Frontal cortex (tissue), 4 donors: Measurements from ENCODE around the gene SLC39A7. TPM values are rescaled to one million over a fixed set of nuclear protein-coding genes. Genes with fewer than 3 reads are reported as not detected.
A peak's percentile ranks its signal among the peaks of the same experiment; 100 is the strongest.

Experiments
- DNase-seq, 2 donors: peaks; one replicate each; pipeline ENCODE4 v3.0.0; 2012; ENCODE audit warnings: low spot score in 2 of 2
- FAIRE-seq: peaks from 2 replicates; lab custom pipeline; 2012; peaks lifted over from hg19 to GRCh38; lab: Jason Lieb, UNC
- total RNA-seq: library from RNA; depleted of rRNA; stranded (reverse); fragments of >200 nt; gene quantifications from one replicate; pipeline ENCODE4 v1.2.3, GENCODE V29; 2014
- donor health status: control.
- donor health status: control.
- donor health status: control.

Gene SLC39A7, protein sequence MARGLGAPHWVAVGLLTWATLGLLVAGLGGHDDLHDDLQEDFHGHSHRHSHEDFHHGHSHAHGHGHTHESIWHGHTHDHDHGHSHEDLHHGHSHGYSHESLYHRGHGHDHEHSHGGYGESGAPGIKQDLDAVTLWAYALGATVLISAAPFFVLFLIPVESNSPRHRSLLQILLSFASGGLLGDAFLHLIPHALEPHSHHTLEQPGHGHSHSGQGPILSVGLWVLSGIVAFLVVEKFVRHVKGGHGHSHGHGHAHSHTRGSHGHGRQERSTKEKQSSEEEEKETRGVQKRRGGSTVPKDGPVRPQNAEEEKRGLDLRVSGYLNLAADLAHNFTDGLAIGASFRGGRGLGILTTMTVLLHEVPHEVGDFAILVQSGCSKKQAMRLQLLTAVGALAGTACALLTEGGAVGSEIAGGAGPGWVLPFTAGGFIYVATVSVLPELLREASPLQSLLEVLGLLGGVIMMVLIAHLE
- 36.3 TPM for total RNA-seq

DNA sequence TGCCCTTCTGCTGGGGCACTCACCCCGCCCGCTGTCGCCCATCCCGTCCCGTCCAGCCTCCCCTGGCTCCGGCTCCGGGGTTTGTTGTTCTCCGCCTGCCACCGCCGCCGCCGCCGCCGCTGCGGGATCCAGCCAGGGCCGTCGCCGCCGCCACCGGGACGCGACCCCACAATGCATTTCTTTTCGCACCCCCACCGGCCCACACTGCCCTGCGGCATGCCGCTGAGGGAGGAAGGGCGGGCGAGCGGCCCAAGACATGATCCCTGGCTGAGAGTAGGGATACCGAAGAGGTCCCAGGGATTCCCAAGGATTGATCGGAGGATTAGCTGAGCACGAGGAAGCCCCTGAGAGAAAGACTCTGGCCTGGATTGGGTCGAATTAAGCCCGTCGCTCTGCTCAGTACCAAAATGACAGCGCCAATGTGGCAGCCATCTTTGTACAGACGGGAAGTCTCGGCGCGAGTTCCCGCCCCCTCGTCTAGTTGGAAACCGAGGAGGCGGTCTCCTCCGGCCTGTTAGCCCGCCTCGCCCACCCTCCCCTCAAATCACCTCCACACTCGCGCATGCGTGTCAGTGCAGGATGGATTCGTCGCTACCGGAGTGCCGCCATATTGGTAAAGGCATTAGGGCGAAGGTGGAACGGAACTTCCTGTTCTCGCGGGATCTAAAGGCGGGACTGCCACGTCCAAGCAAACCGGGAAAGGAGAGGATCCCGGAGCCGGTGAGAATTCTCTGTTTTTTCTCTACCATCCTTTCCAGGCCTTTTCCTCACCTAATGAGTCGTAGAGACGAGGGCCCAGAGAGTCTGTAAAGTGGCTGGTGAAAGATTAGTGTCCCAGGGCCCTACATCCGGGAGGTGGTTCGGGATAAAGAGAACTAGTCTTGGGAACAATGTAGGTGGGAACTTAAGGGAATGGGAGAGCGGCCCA lies at the start of gene SLC39A7, which contains the start of gene RXRB:
SLC39A7 (plus strand) TSS at position 649 of the 928 bp plus-strand sequence. CDS start 379 bp downstream, outside the sequence.
RXRB (minus strand) TSS at position 447 of the 928 bp plus-strand sequence; CDS start at position 258, 189 bp downstream.
- FAIRE-seq, result no peak

DNA sequence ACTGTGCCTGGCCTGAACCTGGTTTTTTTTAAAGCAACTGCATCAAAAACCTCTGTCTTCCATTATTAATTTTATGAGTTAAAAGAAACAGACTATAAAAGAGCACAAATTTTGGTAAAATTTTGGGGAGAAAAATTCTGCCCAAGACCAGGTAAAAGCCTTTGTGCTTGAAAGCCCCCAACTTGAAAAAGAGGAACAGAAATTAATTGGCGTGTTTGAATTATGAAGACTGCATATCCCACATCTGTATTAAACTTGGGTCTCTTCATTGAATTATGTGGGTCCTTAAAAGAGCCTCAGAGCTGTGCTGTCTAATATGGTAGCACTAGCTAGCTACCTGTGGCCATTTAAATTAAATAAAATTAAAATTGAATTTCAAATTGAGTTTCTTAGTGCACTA lies 49.6 kb upstream of the SLC39A7 start:
- no peak for DNase-seq
- FAIRE-seq, result no peak

More for the DNA sequence above, at the start of gene SLC39A7, which contains the start of gene RXRB:
- DNase-seq, result peak; percentile 94 to 95

DNA sequence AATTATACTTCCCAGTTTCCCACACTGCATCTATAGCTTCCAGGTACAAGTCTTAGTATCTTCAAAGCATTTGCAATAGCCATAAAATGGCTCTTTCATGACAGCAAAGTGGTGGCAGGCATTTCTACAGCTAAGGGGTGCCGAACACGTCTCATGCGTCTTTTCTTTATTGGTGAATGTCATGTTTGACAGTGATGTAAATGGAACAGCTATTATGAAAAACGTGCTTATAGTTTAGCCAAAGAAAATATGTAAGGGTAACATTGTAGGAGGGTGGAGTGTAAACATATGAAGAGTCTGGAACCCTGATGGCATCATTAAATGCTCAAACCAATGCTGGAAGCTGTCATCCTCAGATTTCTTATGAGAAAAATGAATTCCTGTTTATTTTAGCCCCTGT lies 46.3 kb upstream of the SLC39A7 start:
- no peak for DNase-seq
- FAIRE-seq, result no peak

- DNase-seq (no peak), FAIRE-seq (no peak)
These were observed 44.1 kb upstream of the SLC39A7 start for GRCh38 chr6:33156561-33156960.

DNA sequence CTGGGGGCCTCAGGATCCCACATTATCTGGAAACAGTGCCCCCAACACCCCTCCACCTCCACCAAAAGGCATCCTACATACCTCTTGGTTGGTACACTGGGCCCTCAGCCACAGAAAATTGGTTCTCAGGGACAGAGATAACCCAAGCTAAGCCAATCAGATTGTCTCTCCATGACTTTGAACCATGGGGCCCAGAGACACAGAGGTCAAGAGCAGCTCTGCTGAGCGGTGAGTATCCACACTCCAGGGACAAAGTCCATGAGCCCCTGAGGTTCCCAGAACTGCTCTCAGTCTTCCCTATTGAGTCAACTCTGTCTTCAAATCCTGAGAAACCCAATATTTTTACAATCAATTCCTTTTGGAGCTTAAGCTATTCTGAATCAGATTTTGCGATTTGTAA lies 43.7 kb upstream of the SLC39A7 start:
- DNase-seq (no peak), FAIRE-seq (no peak)

GRCh38 chr6:33160096-33160495 lies 40.6 kb upstream of the SLC39A7 start:
- no peak for DNase-seq
- FAIRE-seq, result no peak

GRCh38 chr6:33160728-33161344 lies 39.8 kb upstream of the SLC39A7 start:
- FAIRE-seq (no peak), DNase-seq (peak; percentile 35 to 54)

GRCh38 chr6:33161354-33162331 lies 39.0 kb upstream of the SLC39A7 start:
- FAIRE-seq, result no peak
- DNase-seq, result peak; percentile 79 to 93

DNA sequence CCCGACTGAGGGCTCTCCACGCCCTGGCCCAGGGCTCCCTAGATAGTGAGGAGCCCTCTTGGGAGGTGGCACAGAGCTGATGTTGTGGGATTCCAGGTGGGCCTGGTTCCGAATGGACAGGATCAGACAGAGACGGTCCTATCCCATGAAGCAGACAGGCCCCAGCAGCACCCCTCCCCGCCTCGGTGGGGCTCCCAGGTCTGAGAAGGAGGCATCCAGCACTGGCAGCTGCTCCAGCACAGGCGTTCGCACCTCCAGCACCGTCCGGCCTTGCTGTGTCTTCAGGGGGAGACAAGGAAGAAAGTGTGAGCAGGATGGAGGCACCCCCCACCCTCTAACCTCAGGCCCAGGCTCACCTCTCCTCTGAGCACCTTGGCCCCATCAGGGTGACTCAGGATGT lies 37.1 kb upstream of the SLC39A7 start:
- DNase-seq, result peak in 1 of 2 donors; percentile 6
- no peak for FAIRE-seq

DNA sequence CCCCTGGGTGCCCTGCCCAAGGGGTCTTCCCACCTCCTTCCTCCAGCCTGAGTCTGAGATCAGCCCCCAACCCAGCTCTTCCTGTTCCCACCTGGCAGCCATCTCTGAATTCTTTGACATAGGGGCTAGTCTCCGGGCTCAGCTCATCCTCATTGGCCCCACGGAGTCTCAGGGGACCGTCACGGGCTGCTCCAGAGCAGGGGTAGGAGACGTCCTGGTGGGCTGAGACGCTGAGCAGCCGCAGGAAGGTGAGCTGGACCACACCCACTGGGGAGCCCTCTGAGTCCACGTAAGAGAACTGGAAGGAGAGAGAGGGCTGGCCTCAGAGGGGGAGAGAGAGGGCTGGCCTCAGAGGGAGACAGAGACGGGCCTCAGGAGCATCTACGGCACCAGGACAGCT lies 36.5 kb upstream of the SLC39A7 start:
- no peak for FAIRE-seq
- DNase-seq, result no peak

- FAIRE-seq (no peak), DNase-seq (no peak)
These were observed 35.8 kb upstream of the SLC39A7 start for GRCh38 chr6:33164665-33165373.

GRCh38 chr6:33165581-33166258 lies 34.9 kb upstream of the SLC39A7 start:
- FAIRE-seq (no peak), DNase-seq (no peak)

DNA sequence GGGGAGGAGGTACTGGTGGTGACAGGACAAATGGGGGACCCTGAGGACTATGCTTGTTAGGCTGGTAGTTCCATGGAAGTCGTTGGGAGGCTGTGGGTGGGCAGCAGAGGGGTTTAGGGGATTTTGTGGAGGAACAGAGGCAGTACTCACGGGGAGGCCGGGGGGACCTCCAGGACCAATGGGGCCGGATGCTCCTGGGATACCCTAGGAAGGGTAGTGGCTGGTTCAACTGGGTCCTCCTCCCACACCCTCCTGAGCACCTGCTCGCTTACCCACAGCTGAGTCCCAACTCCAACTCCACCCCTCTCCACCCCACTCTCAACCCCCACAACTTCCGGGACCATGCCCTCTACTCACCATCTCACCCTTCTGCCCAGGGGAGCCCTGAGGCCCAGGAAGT lies 34.3 kb upstream of the SLC39A7 start:
- no peak for FAIRE-seq
- DNase-seq, result no peak

- FAIRE-seq (no peak), DNase-seq (no peak)
These were observed 33.9 kb upstream of the SLC39A7 start for GRCh38 chr6:33166811-33167210.

- DNase-seq (no peak), FAIRE-seq (no peak)
These were observed 33.0 kb upstream of the SLC39A7 start for GRCh38 chr6:33167374-33168283.

GRCh38 chr6:33168284-33168601 lies 32.4 kb upstream of the SLC39A7 start:
- FAIRE-seq, result no peak
- DNase-seq, result no peak

GRCh38 chr6:33168639-33169038 lies 32.0 kb upstream of the SLC39A7 start:
- no peak for DNase-seq
- FAIRE-seq, result no peak
